Measurements from ENCODE around the gene SORCS3. TPM values are rescaled to one million over a fixed set of nuclear protein-coding genes. Genes with fewer than 3 reads are reported as not detected.

SORCS3 gene
- total RNA-seq, 2 donors from 2014 or later, result not detected

DNA sequence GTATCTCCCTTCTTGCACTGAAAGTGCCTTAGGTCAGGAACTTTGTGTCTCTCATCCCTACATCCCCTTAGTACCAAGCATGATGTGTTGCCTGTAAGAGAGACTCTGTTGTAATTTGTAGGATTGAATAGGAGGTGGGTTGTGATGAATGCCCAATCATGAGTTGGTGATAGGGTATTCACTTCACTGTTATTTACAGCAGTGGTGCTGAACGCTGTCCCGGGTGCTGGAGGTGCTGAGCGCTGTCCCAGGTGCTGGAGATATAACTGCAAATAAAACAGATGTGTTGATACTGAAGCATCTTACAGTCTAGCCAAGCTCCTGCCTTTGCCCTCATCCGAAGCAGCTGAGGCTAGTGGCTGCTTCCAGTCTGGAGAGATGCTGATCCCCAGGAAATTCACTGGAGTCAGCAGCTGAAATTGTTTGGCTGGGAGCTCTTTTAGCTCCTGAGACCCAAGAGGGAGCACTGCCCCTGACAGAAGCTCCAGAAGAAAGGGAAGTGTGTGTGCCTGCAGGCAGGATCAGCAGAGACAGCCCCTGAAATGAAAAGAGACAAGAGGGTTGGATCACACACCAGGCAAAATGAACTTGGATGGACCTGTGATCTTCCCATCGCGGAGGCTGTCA, 183.4 kb downstream of the SORCS3 start:
- no peak for ATAC-seq
- Mint-ChIP-seq H3K4me3 (no peak overlapping the region), H3K27ac (no peak overlapping the region), H3K9me3 (peaks cover 16% of the 10 kb centered on the region), H3K4me1 (ENCODE audit: low read depth in 2 of 2) (no peaks in the 10 kb centered on the region), H3K36me3 (no peaks in the 10 kb centered on the region), H3K27me3 (no peaks in the 10 kb centered on the region)
- no peak for DNase-seq (ENCODE audit: low spot score)

DNA sequence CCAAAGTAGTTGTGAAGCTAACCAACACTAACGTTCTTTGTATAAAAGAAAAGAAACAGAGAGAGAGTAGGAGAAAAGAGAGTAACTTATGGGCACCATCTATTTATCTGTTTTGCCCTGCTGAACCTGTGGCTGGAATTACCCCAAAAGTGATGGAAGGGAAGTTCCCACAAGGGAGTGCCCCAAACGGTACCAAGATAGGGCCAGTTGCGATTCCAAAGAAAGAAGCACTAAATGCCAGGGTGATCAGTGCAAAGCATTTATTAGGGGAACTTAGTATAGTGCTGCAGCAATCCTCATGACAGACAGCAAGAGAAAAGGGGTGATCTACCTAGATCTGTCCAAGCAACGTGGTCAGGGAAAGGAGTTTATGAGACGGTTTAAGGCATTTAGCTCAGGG, 190.2 kb downstream of the SORCS3 start:
- Mint-ChIP-seq H3K36me3 (no peaks in the 10 kb centered on the region), H3K9me3 (peaks cover 3% of the 10 kb centered on the region), H3K27ac (no peak overlapping the region), H3K27me3 (peaks cover 0 to 14% of the 10 kb centered on the region in 2 donors), H3K4me1 (ENCODE audit: low read depth in 2 of 2) (no peaks in the 10 kb centered on the region), H3K4me3 (no peak overlapping the region)
- ATAC-seq, result no peak
- no peak for DNase-seq (ENCODE audit: low spot score)

DNA sequence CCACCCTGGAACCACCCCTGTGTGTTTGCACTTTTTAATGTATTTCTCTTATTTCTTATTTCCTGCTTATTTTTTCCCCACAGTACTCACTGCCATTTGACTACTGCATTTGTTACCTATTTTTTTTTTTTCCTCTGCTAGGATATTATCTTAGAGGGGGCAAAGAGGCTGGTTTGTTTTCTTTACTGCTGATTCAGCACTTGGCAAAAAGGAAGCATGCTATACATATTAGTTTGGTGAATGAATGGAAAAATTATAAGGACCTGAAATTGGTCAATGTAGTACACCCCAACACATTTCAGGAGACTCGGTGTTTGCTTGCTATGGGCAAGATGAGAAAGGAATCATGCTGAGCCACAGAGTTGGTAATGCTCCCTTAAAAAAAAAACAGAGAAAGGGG, 193.5 kb downstream of the SORCS3 start:
- no peak for ATAC-seq
- H3K4me1 Mint-ChIP-seq (ENCODE audit: low read depth in 2 of 2), result no peaks in the 10 kb centered on the region
- H3K27ac Mint-ChIP-seq, result no peak overlapping the region
- H3K4me3 Mint-ChIP-seq, result no peak overlapping the region
- H3K36me3 Mint-ChIP-seq, result no peaks in the 10 kb centered on the region
- H3K9me3 Mint-ChIP-seq, result no peaks in the 10 kb centered on the region
- H3K27me3 Mint-ChIP-seq, result peaks cover 4 to 22% of the 10 kb centered on the region in 2 donors
- DNase-seq (ENCODE audit: low spot score), result no peak

DNA sequence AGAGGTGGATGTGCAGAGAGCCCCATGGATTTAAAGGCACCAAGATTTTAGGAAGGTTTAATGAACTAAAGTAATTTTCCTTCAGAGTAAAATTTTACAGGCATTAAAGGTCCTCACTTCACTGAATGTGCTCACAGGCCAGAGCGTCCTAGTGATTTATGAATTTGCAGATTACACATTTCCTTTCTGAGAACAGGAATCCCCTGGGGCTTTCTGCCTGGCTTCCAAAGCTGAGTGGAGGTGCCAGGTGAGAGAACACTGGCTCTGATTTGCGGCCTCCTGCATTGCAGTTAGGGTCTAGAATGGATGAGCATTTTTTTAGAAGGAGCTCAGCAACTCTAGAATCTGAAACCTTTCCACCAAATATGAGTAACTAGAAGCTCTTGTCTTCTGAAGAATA, 194.3 kb downstream of the SORCS3 start:
- no peak for DNase-seq (ENCODE audit: low spot score)
- ATAC-seq, result no peak
- H3K36me3 Mint-ChIP-seq, result no peaks in the 10 kb centered on the region
- H3K9me3 Mint-ChIP-seq, result no peaks in the 10 kb centered on the region
- H3K27ac Mint-ChIP-seq, result no peak overlapping the region
- no peak overlapping the region for H3K4me3 Mint-ChIP-seq
- peaks cover 4 to 23% of the 10 kb centered on the region in 2 donors for H3K27me3 Mint-ChIP-seq
- no peaks in the 10 kb centered on the region for H3K4me1 Mint-ChIP-seq (ENCODE audit: low read depth in 2 of 2)

DNA sequence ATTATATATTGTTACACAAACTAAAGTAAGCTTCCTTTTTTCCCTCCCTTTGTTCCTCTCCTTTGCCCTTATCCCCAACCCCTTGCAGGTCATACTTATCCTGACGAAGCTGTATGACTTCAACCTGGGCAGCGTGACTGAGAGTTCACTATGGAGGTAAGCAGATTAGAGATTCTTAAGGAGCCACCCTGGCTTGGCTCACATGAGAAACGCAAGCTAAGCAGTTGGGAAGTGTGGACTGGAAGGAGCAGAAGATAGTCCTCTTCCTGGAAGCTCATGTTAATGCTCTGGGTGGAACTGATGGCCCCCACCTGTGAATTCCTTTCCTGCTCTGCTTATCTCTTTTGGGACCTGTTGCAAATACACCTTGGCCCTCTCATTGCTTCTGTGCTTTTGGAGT, 201.6 kb downstream of the SORCS3 start:
- Mint-ChIP-seq H3K9me3 (no peaks in the 10 kb centered on the region), H3K4me3 (no peak overlapping the region), H3K27me3 (peaks cover under 1 to 19% of the 10 kb centered on the region in 2 donors), H3K27ac (no peak overlapping the region), H3K4me1 (ENCODE audit: low read depth in 2 of 2) (no peaks in the 10 kb centered on the region), H3K36me3 (no peaks in the 10 kb centered on the region)
- ATAC-seq, result no peak
- no peak for DNase-seq (ENCODE audit: low spot score)

DNA sequence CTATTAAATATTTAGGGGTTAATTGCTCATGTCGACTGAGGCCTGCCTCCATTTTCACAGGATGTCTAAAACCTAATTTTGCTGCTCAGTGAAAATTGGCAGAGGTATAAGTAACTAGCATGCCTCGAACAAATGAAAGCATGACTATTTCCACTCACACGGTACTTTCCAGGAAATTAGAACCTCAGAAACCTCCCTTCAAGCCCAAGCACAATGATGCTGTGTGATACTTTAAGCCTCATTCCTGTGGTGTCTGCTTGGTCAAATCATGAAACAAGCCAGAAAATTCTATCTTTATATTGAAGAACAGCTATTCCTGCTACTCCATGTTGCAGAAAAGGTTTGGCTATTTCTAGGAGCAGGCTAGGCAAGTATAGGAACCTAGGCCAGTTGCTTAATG, 203.0 kb downstream of the SORCS3 start:
- H3K27ac Mint-ChIP-seq, result no peak overlapping the region
- H3K36me3 Mint-ChIP-seq, result no peaks in the 10 kb centered on the region
- no peak for ATAC-seq
- no peaks in the 10 kb centered on the region for H3K4me1 Mint-ChIP-seq (ENCODE audit: low read depth in 2 of 2)
- H3K9me3 Mint-ChIP-seq, result no peaks in the 10 kb centered on the region
- H3K4me3 Mint-ChIP-seq, result no peak overlapping the region
- peaks cover 0 to 16% of the 10 kb centered on the region in 2 donors for H3K27me3 Mint-ChIP-seq
- DNase-seq (ENCODE audit: low spot score), result no peak

DNA sequence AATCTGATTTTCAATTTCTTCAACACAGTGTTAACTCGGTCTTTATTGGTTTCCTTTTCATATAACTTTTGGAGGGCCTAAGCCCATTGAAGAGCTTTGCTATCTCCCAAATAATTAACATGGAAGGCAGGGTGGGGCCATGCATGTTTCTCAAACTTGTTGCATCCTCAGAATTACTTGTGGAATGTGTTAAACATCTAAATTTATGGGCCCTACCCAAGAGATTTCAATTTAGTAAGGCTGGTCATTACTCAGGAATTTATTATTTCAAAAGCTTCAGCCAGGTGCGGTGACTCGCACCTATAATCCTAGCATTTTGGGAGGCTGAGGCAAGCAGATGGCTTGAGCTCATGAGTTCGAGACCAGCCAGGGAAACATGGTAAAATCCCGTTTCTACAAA, 208.9 kb downstream of the SORCS3 start:
- Mint-ChIP-seq H3K27me3 (peaks cover 0 to 7% of the 10 kb centered on the region in 2 donors), H3K9me3 (no peaks in the 10 kb centered on the region), H3K4me1 (ENCODE audit: low read depth in 2 of 2) (no peaks in the 10 kb centered on the region), H3K36me3 (no peaks in the 10 kb centered on the region), H3K4me3 (no peak overlapping the region), H3K27ac (no peak overlapping the region)
- ATAC-seq, result no peak
- no peak for DNase-seq (ENCODE audit: low spot score)

DNA sequence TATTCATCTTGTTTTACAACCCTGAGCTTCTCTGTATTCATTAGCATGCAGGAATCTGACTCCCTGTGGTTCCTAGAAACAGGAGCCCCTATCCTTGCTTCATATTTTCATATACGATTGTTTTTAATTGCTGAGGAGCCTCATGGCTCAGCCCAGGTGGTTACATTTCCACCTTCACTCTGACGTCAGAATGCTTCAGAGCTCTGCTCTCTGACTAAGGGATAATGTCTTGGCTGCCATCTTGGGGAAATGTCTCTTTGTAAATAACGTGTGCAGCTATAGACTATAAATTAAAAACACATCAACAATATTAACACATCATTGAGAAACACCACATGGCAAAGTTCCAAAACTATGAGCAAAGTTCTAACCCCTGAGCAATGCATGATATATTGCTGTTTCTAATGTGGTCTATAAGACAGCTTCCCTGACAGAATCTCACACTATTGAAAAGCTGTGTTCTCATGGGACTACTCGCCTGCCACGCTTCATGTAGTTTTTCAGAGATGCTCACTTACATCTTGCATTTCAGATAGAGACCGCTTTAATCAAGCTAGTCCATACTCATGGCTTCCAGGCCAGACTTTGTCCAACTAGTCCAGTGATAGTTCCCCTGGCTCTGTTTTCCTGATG, 227.0 kb downstream of the SORCS3 start:
- no peaks in the 10 kb centered on the region for H3K4me1 Mint-ChIP-seq (ENCODE audit: low read depth in 2 of 2)
- H3K36me3 Mint-ChIP-seq, result no peaks in the 10 kb centered on the region
- H3K4me3 Mint-ChIP-seq, result no peak overlapping the region
- ATAC-seq, result no peak
- no peaks in the 10 kb centered on the region for H3K9me3 Mint-ChIP-seq
- no peak for DNase-seq (ENCODE audit: low spot score)
- peaks cover 3 to 7% of the 10 kb centered on the region in 2 donors for H3K27me3 Mint-ChIP-seq
- H3K27ac Mint-ChIP-seq, result no peak overlapping the region

DNA sequence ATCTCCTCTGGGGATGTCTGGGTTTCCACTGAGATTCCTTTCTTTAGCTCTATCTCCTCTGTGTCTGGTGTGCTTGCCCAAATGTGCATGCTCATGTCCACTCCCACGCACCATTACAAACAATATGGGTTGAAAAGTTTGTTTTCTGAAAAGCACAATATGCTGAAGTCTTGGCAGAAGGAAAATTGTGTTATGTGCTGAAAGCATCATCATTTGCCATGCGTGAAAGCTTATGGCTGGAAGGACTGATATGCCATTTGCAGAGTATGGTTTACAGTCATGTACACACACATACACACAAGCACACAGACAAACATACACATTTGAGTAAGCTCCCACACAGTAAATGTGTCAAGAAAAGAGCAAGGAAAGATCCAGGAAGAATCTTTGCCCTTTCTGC, 231.6 kb downstream of the SORCS3 start:
- ATAC-seq (no peak), DNase-seq (ENCODE audit: low spot score) (no peak)
- no peaks in the 10 kb centered on the region for H3K36me3 Mint-ChIP-seq
- H3K9me3 Mint-ChIP-seq, result peaks cover 6% of the 10 kb centered on the region
- H3K4me1 Mint-ChIP-seq (ENCODE audit: low read depth in 2 of 2), result no peaks in the 10 kb centered on the region
- H3K4me3 Mint-ChIP-seq, result no peak overlapping the region
- H3K27ac Mint-ChIP-seq, result no peak overlapping the region
- peaks cover 0 to 18% of the 10 kb centered on the region in 2 donors for H3K27me3 Mint-ChIP-seq

DNA sequence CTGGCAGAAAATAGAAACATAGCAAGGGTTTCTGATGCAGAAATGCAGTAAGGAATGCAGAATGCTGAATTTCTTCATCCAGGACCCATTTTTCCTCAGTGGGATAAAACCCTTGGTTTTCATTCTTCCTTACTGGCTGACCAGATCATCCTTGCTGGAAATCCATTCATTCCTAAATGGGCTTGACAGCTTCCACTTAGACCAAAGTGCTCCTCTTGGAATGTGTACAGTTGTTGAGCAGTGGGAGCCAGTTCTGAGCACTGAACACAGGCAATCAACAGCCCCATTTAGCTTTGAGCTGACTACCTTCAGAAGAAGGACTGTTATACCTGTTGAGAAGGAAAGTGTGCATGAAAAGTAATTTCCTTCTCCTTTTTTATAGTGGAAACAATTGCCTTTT, 232.1 kb downstream of the SORCS3 start:
- H3K4me1 Mint-ChIP-seq (ENCODE audit: low read depth in 2 of 2), result no peaks in the 10 kb centered on the region
- no peaks in the 10 kb centered on the region for H3K36me3 Mint-ChIP-seq

DNA sequence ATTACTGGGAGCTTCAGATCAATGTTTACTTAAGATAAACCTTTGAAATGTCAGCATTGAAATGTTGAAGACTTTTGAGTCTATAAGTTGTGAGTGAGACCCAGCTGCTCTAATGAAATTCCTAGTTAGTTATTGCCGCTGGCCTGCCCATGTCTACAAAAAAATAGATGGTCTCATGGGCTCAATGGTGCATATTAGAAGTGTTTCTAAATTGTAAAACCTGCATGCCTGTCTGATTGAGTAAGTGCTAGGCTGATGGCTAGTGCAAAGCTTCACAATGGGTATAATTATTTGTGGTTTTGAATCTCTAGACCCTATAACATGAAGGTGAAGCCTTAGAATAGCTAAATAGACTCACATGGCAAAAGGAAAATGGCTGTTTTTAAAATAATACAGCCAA, 234.5 kb downstream of the SORCS3 start:
- Mint-ChIP-seq H3K9me3 (peaks cover 6% of the 10 kb centered on the region), H3K27me3 (peaks cover 3 to 25% of the 10 kb centered on the region in 2 donors), H3K27ac (no peak overlapping the region), H3K4me3 (no peak overlapping the region), H3K4me1 (ENCODE audit: low read depth in 2 of 2) (no peaks in the 10 kb centered on the region), H3K36me3 (no peaks in the 10 kb centered on the region)
- no peak for ATAC-seq
- DNase-seq (ENCODE audit: low spot score), result no peak

More for the DNA sequence above, 232.1 kb downstream of the SORCS3 start:
- ATAC-seq (no peak), DNase-seq (ENCODE audit: low spot score) (no peak)
- Mint-ChIP-seq H3K4me3 (no peak overlapping the region), H3K9me3 (peaks cover 6% of the 10 kb centered on the region), H3K27me3 (peaks cover 0 to 18% of the 10 kb centered on the region in 2 donors), H3K27ac (no peak overlapping the region)

DNA sequence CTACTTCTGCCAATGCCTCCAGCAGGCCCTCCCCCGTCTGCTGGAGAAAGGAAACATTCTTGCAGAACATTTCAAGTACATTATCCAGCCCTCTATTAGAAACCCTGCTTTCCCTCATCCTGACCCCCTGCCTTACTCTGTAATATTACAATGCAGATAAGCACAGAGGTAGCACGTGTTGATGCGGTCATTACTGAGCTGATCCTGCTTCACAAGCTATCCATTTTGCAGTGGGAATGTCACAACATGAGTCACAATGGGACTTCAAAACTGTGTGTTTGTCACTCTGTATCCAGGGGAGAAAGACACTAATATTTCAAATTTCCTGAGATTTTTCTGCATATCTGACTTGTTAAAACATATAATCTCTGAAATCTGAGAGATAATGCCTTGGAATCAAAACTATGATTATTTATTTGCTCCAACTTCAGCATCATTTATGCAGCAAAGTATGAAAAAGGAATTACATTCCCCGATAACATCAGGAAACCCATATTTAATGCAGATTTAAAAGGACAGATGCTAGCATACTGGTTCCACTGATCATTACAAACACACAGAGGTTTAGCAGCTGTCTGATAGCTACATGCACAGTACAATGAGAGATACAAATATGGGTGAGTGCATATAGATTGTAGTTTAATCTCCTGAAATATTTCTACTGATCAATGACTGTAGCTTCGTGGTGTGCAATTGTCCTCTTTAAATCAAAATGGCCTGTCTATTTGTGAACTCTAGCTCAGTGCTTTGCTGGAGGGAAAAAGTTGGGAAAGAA, 239.7 kb downstream of the SORCS3 start:
- no peaks in the 10 kb centered on the region for H3K36me3 Mint-ChIP-seq
- peaks cover 5 to 24% of the 10 kb centered on the region in 2 donors for H3K27me3 Mint-ChIP-seq
- H3K9me3 Mint-ChIP-seq, result peaks cover 3% of the 10 kb centered on the region
- H3K4me1 Mint-ChIP-seq (ENCODE audit: low read depth in 2 of 2), result no peaks in the 10 kb centered on the region
- ATAC-seq (no peak), DNase-seq (ENCODE audit: low spot score) (no peak)
- H3K27ac Mint-ChIP-seq, result no peak overlapping the region
- no peak overlapping the region for H3K4me3 Mint-ChIP-seq

DNA sequence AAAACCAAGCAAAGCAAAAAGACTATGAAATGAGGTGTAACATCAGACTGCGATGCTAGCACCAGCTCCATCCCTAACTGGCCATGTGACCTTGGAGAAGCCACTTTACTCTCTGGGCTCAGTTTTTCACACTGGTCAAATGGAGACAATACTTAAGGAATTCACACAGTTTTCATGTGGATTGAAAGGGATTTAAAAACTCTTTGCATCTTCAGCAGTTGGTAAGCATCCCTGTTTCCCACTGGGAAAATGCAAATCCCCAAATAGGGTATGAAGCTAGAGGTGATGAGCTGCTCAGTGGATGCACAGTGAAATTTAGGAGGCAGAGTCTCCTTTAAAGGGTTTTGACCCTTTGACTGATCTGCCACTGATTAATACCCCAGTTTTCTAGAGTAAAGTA, 240.7 kb downstream of the SORCS3 start:
- ATAC-seq, result no peak
- Mint-ChIP-seq H3K9me3 (peaks cover 3% of the 10 kb centered on the region), H3K27me3 (peaks cover 5 to 21% of the 10 kb centered on the region in 2 donors), H3K4me3 (no peak overlapping the region), H3K4me1 (ENCODE audit: low read depth in 2 of 2) (no peaks in the 10 kb centered on the region), H3K27ac (no peak overlapping the region), H3K36me3 (no peaks in the 10 kb centered on the region)
- DNase-seq (ENCODE audit: low spot score), result no peak

DNA sequence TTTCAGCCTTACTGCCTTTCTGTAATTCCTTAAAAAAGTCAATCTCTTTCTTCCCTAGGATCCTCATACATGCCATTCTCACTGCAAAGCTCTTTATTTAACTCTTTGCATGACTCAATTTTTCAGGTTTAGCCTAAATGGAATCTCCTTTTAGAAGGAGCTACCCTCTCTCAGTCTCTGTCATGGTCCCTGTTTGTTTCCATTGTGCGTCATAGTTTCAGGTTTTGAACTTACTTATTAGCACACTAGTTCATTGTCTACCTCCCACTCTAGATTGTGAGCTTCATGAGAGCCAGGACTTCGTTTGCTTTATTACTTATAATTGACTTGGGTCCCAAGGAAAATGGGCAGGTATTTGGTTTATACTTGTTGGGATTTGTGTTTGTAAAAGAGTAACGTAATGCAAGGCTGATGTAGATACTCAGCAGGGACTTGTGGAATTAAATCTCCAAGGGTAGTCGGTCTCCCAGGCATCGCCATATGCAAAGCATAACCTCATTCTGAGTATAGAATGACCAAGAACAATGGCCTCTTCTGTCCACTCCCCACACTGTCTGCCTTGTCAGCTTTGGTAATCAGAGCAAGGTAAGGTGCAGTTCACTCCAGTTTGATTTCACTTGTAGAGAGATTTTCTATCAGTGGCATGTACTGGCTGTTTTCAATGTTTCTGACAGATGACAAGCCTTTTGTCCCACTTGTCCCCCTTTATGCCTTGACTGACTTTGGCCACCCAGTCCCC, 252.0 kb downstream of the SORCS3 start:
- Mint-ChIP-seq H3K36me3 (peaks cover 24% of the 10 kb centered on the region), H3K9me3 (peaks cover 15% of the 10 kb centered on the region), H3K4me1 (ENCODE audit: low read depth in 2 of 2) (no peaks in the 10 kb centered on the region), H3K27ac (no peak overlapping the region), H3K4me3 (no peak overlapping the region), H3K27me3 (peaks cover 2 to 7% of the 10 kb centered on the region in 2 donors)
- ATAC-seq (no peak), DNase-seq (ENCODE audit: low spot score) (no peak)
